DND-41 (cell line): ENCODE measurements around the gene COL20A1.

Source experiments
- ATAC-seq: fragments of 200-7000 bp; cut with Tn5 transposase; 3 replicates; pipeline ENCODE4 v1.9.1; 2021; ENCODE audit warnings: low read depth; ENCODE audit not compliant: insufficient read depth
- DNase-seq: peaks from one replicate; pipeline ENCODE4 v3.0.0-alpha.2; 2020
- H2AFZ ChIP-seq: 2 replicates; pipeline ENCODE4 v1.6.0; 2012; ENCODE audit warnings: low read depth, low read length
- H3K27ac ChIP-seq: 2 replicates; pipeline ENCODE4 v1.5.1; 2012; ENCODE audit warnings: low read length, inconsistent platforms
- H3K27me3 ChIP-seq: fragments of 200-600 bp; sonication (generic); 2 replicates; pipeline ENCODE4 v1.6.0; 2012; ENCODE audit warnings: low read length, mild to moderate bottlenecking, inconsistent platforms; ENCODE audit not compliant: insufficient read depth, poor library complexity
- H3K36me3 ChIP-seq: 2 replicates; pipeline ENCODE4 v1.5.1; 2012; ENCODE audit warnings: low read length, inconsistent platforms; ENCODE audit not compliant: insufficient read depth
- H3K4me1 ChIP-seq: 2 replicates; pipeline ENCODE4 v1.5.1; 2012; ENCODE audit warnings: mild to moderate bottlenecking, low read length; ENCODE audit not compliant: insufficient read depth
- H3K4me2 ChIP-seq: 2 replicates; pipeline ENCODE4 v1.6.0; 2012; ENCODE audit warnings: mild to moderate bottlenecking, moderate library complexity, low read length, inconsistent platforms; ENCODE audit not compliant: insufficient read depth
- H3K4me3 ChIP-seq, 2 experiments: fragments of 200-600 bp in 1 of 2; shearing (Covaris generic) in 1 of 2; 2 replicates each; pipeline ENCODE4 v1.5.1; 2012 to 2016; ENCODE audit warnings: inconsistent platforms in 2 of 2, low read length in 2 of 2, mild to moderate bottlenecking in 2 of 2, low read depth in 1 of 2, moderate library complexity in 1 of 2
- H3K79me2 ChIP-seq: 2 replicates; pipeline ENCODE4 v1.6.0; 2012; ENCODE audit warnings: low read length, inconsistent platforms; ENCODE audit not compliant: insufficient read depth
- H3K9ac ChIP-seq: 2 replicates; pipeline ENCODE4 v1.6.0; 2012; ENCODE audit warnings: low read depth, mild to moderate bottlenecking, inconsistent platforms, low read length, moderate library complexity
- H3K9me3 ChIP-seq: 2 replicates; pipeline ENCODE4 v1.5.1; 2012; ENCODE audit warnings: low read length, moderate library complexity, mild to moderate bottlenecking, inconsistent platforms; ENCODE audit not compliant: insufficient read depth, severe bottlenecking
- H4K20me1 ChIP-seq: 2 replicates; pipeline ENCODE4 v1.6.0; 2012; ENCODE audit warnings: low read length; ENCODE audit not compliant: insufficient read depth
- CTCF ChIP-seq: IDR thresholded peaks from 2 replicates; pipeline ENCODE4 v1.5.1; 2012; ENCODE audit warnings: borderline replicate concordance, low read length, moderate library complexity, mild to moderate bottlenecking; ENCODE audit not compliant: poor library complexity, severe bottlenecking; ENCODE audit errors: extremely low read depth
- EZH2 ChIP-seq: IDR thresholded peaks from 3 replicates; pipeline ENCODE4 v1.6.1; 2012; ENCODE audit warnings: borderline replicate concordance, low read depth, mild to moderate bottlenecking, moderate library complexity, low read length, inconsistent platforms; ENCODE audit not compliant: severe bottlenecking

The COL20A1 gene

GRCh38 chr20:63342561-63343459, 49.8 kb downstream of the COL20A1 start:
- H3K9ac ChIP-seq = no peak overlapping the region
- no peak for ATAC-seq
- H3K27ac ChIP-seq = no peak overlapping the region
- no peak overlapping the region for H3K4me3 ChIP-seq
- no peaks in the 10 kb centered on the region for H3K36me3 ChIP-seq
- H3K4me2 ChIP-seq = no peak overlapping the region
- peaks cover 3% of the 10 kb centered on the region for H3K27me3 ChIP-seq
- no peaks in the 10 kb centered on the region for H3K4me1 ChIP-seq
- DNase-seq = no peak
- H2AFZ ChIP-seq = no peak overlapping the region
- no peaks in the 10 kb centered on the region for H3K79me2 ChIP-seq
- TF ChIP-seq EZH2 = no peak
- TF ChIP-seq CTCF = no peak
- no peaks in the 10 kb centered on the region for H3K9me3 ChIP-seq
- H4K20me1 ChIP-seq = peaks cover 8% of the 10 kb centered on the region; the same call in 1 of the 2 replicates

- Histone ChIP-seq H4K20me1 (peaks cover 8% of the 10 kb centered on the region; the same call in 1 of the 2 replicates), H3K4me1 (no peaks in the 10 kb centered on the region), H3K79me2 (no peaks in the 10 kb centered on the region), H3K27ac (no peak overlapping the region), H3K36me3 (no peaks in the 10 kb centered on the region), H3K9me3 (no peaks in the 10 kb centered on the region), H2AFZ (no peak overlapping the region), H3K4me3 (no peak overlapping the region), H3K27me3 (no peaks in the 10 kb centered on the region), H3K9ac (no peak overlapping the region), H3K4me2 (no peak overlapping the region)
- DNase-seq = no peak
- no peak for ATAC-seq
- no peak for TF ChIP-seq EZH2
- TF ChIP-seq CTCF = no peak
Measured at GRCh38 chr20:63343460-63344445, 50.8 kb downstream of the COL20A1 start.

- no peaks in the 10 kb centered on the region for H3K36me3 ChIP-seq
- H3K27me3 ChIP-seq = no peaks in the 10 kb centered on the region
- no peak overlapping the region for H3K9ac ChIP-seq
- H3K27ac ChIP-seq = no peak overlapping the region
- no peaks in the 10 kb centered on the region for H3K4me1 ChIP-seq
- ATAC-seq (no peak), DNase-seq (no peak)
- TF ChIP-seq EZH2 = no peak
- no peak for TF ChIP-seq CTCF
- H3K4me3 ChIP-seq = no peak overlapping the region
- H2AFZ ChIP-seq = no peak overlapping the region
- no peak overlapping the region for H3K4me2 ChIP-seq
- H3K9me3 ChIP-seq = no peaks in the 10 kb centered on the region
- H3K79me2 ChIP-seq = no peaks in the 10 kb centered on the region
- H4K20me1 ChIP-seq = peaks cover 8% of the 10 kb centered on the region; the same call in 1 of the 2 replicates
Measured at GRCh38 chr20:63344616-63345327, 51.8 kb downstream of the COL20A1 start.
